Astrocyte (in vitro differentiated cells and primary cell): ENCODE results near the gene SPIB. TPM values are rescaled to one million over a fixed set of nuclear protein-coding genes. Genes with fewer than 3 reads are reported as not detected.

Experiments used
- DNase-seq: peaks from one replicate; pipeline ENCODE4 v3.0.0-alpha.2; 2010; ENCODE audit warnings: low read depth
- FAIRE-seq: peaks from 2 replicates; lab custom pipeline; 2011; peaks lifted over from hg19 to GRCh38; lab: Jason Lieb, UNC
- H2AFZ ChIP-seq: 2 replicates; pipeline ENCODE4 v1.6.0; 2012; ENCODE audit warnings: low read depth, low read length, inconsistent platforms
- H3K27ac ChIP-seq: 2 replicates; pipeline ENCODE4 v1.5.1; 2011; ENCODE audit warnings: low read depth, low read length, inconsistent platforms
- H3K27me3 ChIP-seq: 2 replicates; pipeline ENCODE4 v1.6.0; 2011; ENCODE audit warnings: low read length, inconsistent platforms; ENCODE audit not compliant: insufficient read depth
- H3K36me3 ChIP-seq: 2 replicates; pipeline ENCODE4 v1.5.1; 2011; ENCODE audit warnings: low read length, inconsistent platforms; ENCODE audit not compliant: insufficient read depth
- H3K4me1 ChIP-seq: 2 replicates; pipeline ENCODE4 v1.5.1; 2011; ENCODE audit warnings: low read length, inconsistent platforms; ENCODE audit not compliant: insufficient read depth
- H3K4me2 ChIP-seq: 2 replicates; pipeline ENCODE4 v1.6.0; 2012; ENCODE audit warnings: low read length, inconsistent platforms
- H3K4me3 ChIP-seq: 2 replicates; pipeline ENCODE4 v1.5.1; 2011; ENCODE audit warnings: low read depth, mild to moderate bottlenecking, low read length, inconsistent platforms; ENCODE audit not compliant: insufficient read depth
- H3K79me2 ChIP-seq: 2 replicates; pipeline ENCODE4 v1.6.0; 2012; ENCODE audit warnings: mild to moderate bottlenecking, low read length, inconsistent platforms; ENCODE audit not compliant: insufficient read depth
- H3K9ac ChIP-seq: 2 replicates; pipeline ENCODE4 v1.6.0; 2012; ENCODE audit warnings: mild to moderate bottlenecking, low read length, inconsistent platforms
- H3K9me3 ChIP-seq: 2 replicates; pipeline ENCODE4 v1.5.1; 2012; ENCODE audit warnings: low read depth, mild to moderate bottlenecking, low read length, inconsistent platforms; ENCODE audit not compliant: insufficient read depth
- H4K20me1 ChIP-seq: 2 replicates; pipeline ENCODE4 v1.6.0; 2012; ENCODE audit warnings: low read length, inconsistent platforms; ENCODE audit not compliant: insufficient read depth
- H3K27ac Mint-ChIP-seq: one replicate; pipeline ENCODE4 v1.8.0; 2021; ENCODE audit warnings: mild to moderate bottlenecking, mixed read lengths; ENCODE audit not compliant: unreplicated experiment
- H3K27me3 Mint-ChIP-seq: one replicate; pipeline ENCODE4 v1.8.0; 2021; ENCODE audit warnings: low read depth, mixed read lengths; ENCODE audit not compliant: unreplicated experiment
- H3K36me3 Mint-ChIP-seq: one replicate; pipeline ENCODE4 v1.8.0; 2021; ENCODE audit warnings: low read depth, mixed read lengths; ENCODE audit not compliant: unreplicated experiment
- H3K4me1 Mint-ChIP-seq: one replicate; pipeline ENCODE4 v1.8.0; 2021; ENCODE audit warnings: low read depth, mixed read lengths; ENCODE audit not compliant: unreplicated experiment
- H3K4me3 Mint-ChIP-seq: one replicate; pipeline ENCODE4 v1.8.0; 2021; ENCODE audit warnings: mild to moderate bottlenecking, moderate library complexity, mixed read lengths; ENCODE audit not compliant: unreplicated experiment
- H3K9me3 Mint-ChIP-seq: one replicate; pipeline ENCODE4 v1.8.0; 2021; ENCODE audit warnings: mild to moderate bottlenecking, mixed read lengths; ENCODE audit not compliant: unreplicated experiment
- EZH2 ChIP-seq: IDR thresholded peaks from 2 replicates; pipeline ENCODE4 v1.6.1; 2012; ENCODE audit warnings: mild to moderate bottlenecking, low read length, inconsistent platforms; ENCODE audit not compliant: insufficient read depth
- total RNA-seq: library from RNA; stranded (reverse); gene quantifications from 2 replicates; pipeline ENCODE4 v1.2.1, GENCODE V29; 2021
- TF ChIP-seq, protein P1 (sequence below): IDR thresholded peaks from 2 replicates; pipeline ENCODE4 v1.5.1; 2011; ENCODE audit warnings: low read depth, mild to moderate bottlenecking, inconsistent platforms, low read length, moderate library complexity; ENCODE audit not compliant: insufficient read depth

The SPIB gene
- total RNA-seq, 1 donor from 2014 or later, result 0.14 TPM

GRCh38 chr19:50393589-50393988 is 25.1 kb upstream of the SPIB start:
- H3K9me3 Mint-ChIP-seq, result peaks cover 2% of the 10 kb centered on the region
- Histone ChIP-seq H3K79me2 (peaks cover 7% of the 10 kb centered on the region), H3K9ac (no peak overlapping the region), H3K27me3 (no peaks in the 10 kb centered on the region), H3K4me1 (no peaks in the 10 kb centered on the region), H3K4me2 (no peak overlapping the region), H3K9me3 (no peaks in the 10 kb centered on the region), H3K4me3 (no peak overlapping the region), H3K36me3 (peaks cover 2% of the 10 kb centered on the region), H2AFZ (no peak overlapping the region), H3K27ac (no peak overlapping the region), H4K20me1 (peaks cover 3% of the 10 kb centered on the region)
- FAIRE-seq, result no peak
- H3K4me1 Mint-ChIP-seq, result no peaks in the 10 kb centered on the region
- no peak overlapping the region for H3K4me3 Mint-ChIP-seq
- DNase-seq, result no peak
- no peak overlapping the region for H3K27ac Mint-ChIP-seq
- no peak for TF ChIP-seq EZH2
- TF ChIP-seq, protein P1, sequence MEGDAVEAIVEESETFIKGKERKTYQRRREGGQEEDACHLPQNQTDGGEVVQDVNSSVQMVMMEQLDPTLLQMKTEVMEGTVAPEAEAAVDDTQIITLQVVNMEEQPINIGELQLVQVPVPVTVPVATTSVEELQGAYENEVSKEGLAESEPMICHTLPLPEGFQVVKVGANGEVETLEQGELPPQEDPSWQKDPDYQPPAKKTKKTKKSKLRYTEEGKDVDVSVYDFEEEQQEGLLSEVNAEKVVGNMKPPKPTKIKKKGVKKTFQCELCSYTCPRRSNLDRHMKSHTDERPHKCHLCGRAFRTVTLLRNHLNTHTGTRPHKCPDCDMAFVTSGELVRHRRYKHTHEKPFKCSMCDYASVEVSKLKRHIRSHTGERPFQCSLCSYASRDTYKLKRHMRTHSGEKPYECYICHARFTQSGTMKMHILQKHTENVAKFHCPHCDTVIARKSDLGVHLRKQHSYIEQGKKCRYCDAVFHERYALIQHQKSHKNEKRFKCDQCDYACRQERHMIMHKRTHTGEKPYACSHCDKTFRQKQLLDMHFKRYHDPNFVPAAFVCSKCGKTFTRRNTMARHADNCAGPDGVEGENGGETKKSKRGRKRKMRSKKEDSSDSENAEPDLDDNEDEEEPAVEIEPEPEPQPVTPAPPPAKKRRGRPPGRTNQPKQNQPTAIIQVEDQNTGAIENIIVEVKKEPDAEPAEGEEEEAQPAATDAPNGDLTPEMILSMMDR, result no peak
- peaks cover 8% of the 10 kb centered on the region for H3K36me3 Mint-ChIP-seq
- no peaks in the 10 kb centered on the region for H3K27me3 Mint-ChIP-seq

- H3K27me3 ChIP-seq, result no peaks in the 10 kb centered on the region
- TF ChIP-seq EZH2, result no peak
- TF ChIP-seq, protein P1, result no peak
- H3K4me2 ChIP-seq, result no peak overlapping the region
- H3K36me3 ChIP-seq, result peaks cover 2% of the 10 kb centered on the region
- no peak overlapping the region for H3K4me3 ChIP-seq
- Mint-ChIP-seq H3K9me3 (peaks cover 2% of the 10 kb centered on the region), H3K4me3 (no peak overlapping the region), H3K4me1 (no peaks in the 10 kb centered on the region), H3K27me3 (no peaks in the 10 kb centered on the region), H3K36me3 (peaks cover 8% of the 10 kb centered on the region), H3K27ac (no peak overlapping the region)
- no peak overlapping the region for H2AFZ ChIP-seq
- no peak overlapping the region for H3K9ac ChIP-seq
- no peak overlapping the region for H3K27ac ChIP-seq
- FAIRE-seq (no peak), DNase-seq (no peak)
- H4K20me1 ChIP-seq, result peaks cover 3% of the 10 kb centered on the region
- H3K9me3 ChIP-seq, result no peaks in the 10 kb centered on the region
- peaks cover 6% of the 10 kb centered on the region for H3K79me2 ChIP-seq
- H3K4me1 ChIP-seq, result no peaks in the 10 kb centered on the region
Measured at GRCh38 chr19:50394017-50394416, 24.7 kb upstream of the SPIB start.

GRCh38 chr19:50398675-50399367 is 19.9 kb upstream of the SPIB start:
- Mint-ChIP-seq H3K9me3 (no peaks in the 10 kb centered on the region), H3K4me3 (no peak overlapping the region), H3K27ac (no peak overlapping the region), H3K27me3 (no peaks in the 10 kb centered on the region), H3K4me1 (no peaks in the 10 kb centered on the region), H3K36me3 (peaks cover 2% of the 10 kb centered on the region)
- Histone ChIP-seq H3K9me3 (no peaks in the 10 kb centered on the region), H3K4me3 (no peak overlapping the region), H4K20me1 (peaks cover under 1% of the 10 kb centered on the region), H3K9ac (no peak overlapping the region), H3K36me3 (no peaks in the 10 kb centered on the region), H3K27me3 (no peaks in the 10 kb centered on the region), H3K27ac (no peak overlapping the region), H3K4me2 (no peak overlapping the region), H3K4me1 (no peaks in the 10 kb centered on the region), H3K79me2 (peaks cover 3% of the 10 kb centered on the region), H2AFZ (no peak overlapping the region)
- DNase-seq, result no peak
- TF ChIP-seq EZH2, result no peak
- TF ChIP-seq, protein P1, result no peak
- FAIRE-seq, result no peak
